Stimulated activated CD4-positive, alpha-beta T cell treated with anti-CD3 and anti-CD28 coated beads, Interleukin-4, amount 100 ng/mL, for 24 hours (primary cell): ENCODE data around the gene SRSF2.
"Not testable (repeated sequence)": the region's sequence is repeated elsewhere in the genome, so short reads cannot be mapped to it uniquely, and the experiment has no call there.

Source experiments
- DNase-seq: peaks from one replicate; pipeline ENCODE4 v3.0.0-alpha.2; 2020

Gene SRSF2

GRCh38 chr17:76720211-76720610 lies 16.9 kb downstream of the SRSF2 start:
- DNase-seq: no peak

- no peak for DNase-seq
Observed at GRCh38 chr17:76718516-76718915, 18.6 kb downstream of the SRSF2 start.

- no peak for DNase-seq
Observed at GRCh38 chr17:76716839-76717215, 20.3 kb downstream of the SRSF2 start.

- DNase-seq: peak; percentile 29
Observed at GRCh38 chr17:76716146-76716838, 20.8 kb downstream of the SRSF2 start.

GRCh38 chr17:76715496-76715830 lies 21.7 kb downstream of the SRSF2 start:
- DNase-seq: no peak

- peak; percentile 82 for DNase-seq
Observed at GRCh38 chr17:76714822-76715495, 22.2 kb downstream of the SRSF2 start.

GRCh38 chr17:76714336-76714735 lies 22.8 kb downstream of the SRSF2 start:
- DNase-seq: no peak

- no peak for DNase-seq
Observed at GRCh38 chr17:76713765-76714164, 23.4 kb downstream of the SRSF2 start.

- DNase-seq: not testable (repeated sequence)
Observed at GRCh38 chr17:76712321-76712720, 24.8 kb downstream of the SRSF2 start.

GRCh38 chr17:76710863-76711611 lies 26.1 kb downstream of the SRSF2 start, which contains the start of gene MXRA7:
MXRA7 (minus strand) TSS chr17:76710965; CDS start chr17:76710946, 19 bp downstream.
- peak; percentile 56 for DNase-seq

- not testable (repeated sequence) for DNase-seq
Observed at GRCh38 chr17:76709951-76710862, 26.9 kb downstream of the SRSF2 start.

GRCh38 chr17:76709077-76709950 lies 27.8 kb downstream of the SRSF2 start:
- no peak for DNase-seq

- DNase-seq: no peak
Observed at GRCh38 chr17:76707985-76708807, 28.9 kb downstream of the SRSF2 start.

GRCh38 chr17:76706817-76707216 lies 30.3 kb downstream of the SRSF2 start:
- DNase-seq: no peak

GRCh38 chr17:76704805-76705204 lies 32.3 kb downstream of the SRSF2 start:
- no peak for DNase-seq

GRCh38 chr17:76702941-76703637 lies 34.0 kb downstream of the SRSF2 start:
- no peak for DNase-seq

GRCh38 chr17:76702076-76702475 lies 35.1 kb downstream of the SRSF2 start:
- DNase-seq: no peak

GRCh38 chr17:76701471-76701967 lies 35.6 kb downstream of the SRSF2 start:
- no peak for DNase-seq

GRCh38 chr17:76700617-76701470 lies 36.3 kb downstream of the SRSF2 start:
- DNase-seq: no peak
